NB4 (cell line): ENCODE measurements around the gene XYLT1.
"Not testable (repeated sequence)": the region's sequence is repeated elsewhere in the genome, so short reads cannot be mapped to it uniquely, and the experiment has no call there.

Experiments
- DNase-seq: peaks from one replicate; pipeline ENCODE4 v3.0.0; 2010; ENCODE audit warnings: low read depth
- H3K4me3 ChIP-seq: one replicate; pipeline ENCODE4 v1.5.1; 2011; ENCODE audit warnings: mild to moderate bottlenecking, low read depth, low read length, moderate library complexity
- CTCF ChIP-seq: IDR thresholded peaks from one replicate; pipeline ENCODE4 v1.5.1; 2012; ENCODE audit warnings: low read depth, low read length
- MAX ChIP-seq: IDR thresholded peaks from 2 replicates; pipeline ENCODE4 v1.6.1; 2011; ENCODE audit warnings: low read depth, low read length
- MYC ChIP-seq: IDR thresholded peaks from 2 replicates; pipeline ENCODE4 v1.6.1; 2011; ENCODE audit warnings: low read depth, low read length
- POLR2A ChIP-seq: IDR thresholded peaks from 2 replicates; pipeline ENCODE4 v1.6.1; 2011; ENCODE audit warnings: mild to moderate bottlenecking; ENCODE audit not compliant: insufficient read length; ENCODE audit errors: extremely low read depth

XYLT1 gene

DNA sequence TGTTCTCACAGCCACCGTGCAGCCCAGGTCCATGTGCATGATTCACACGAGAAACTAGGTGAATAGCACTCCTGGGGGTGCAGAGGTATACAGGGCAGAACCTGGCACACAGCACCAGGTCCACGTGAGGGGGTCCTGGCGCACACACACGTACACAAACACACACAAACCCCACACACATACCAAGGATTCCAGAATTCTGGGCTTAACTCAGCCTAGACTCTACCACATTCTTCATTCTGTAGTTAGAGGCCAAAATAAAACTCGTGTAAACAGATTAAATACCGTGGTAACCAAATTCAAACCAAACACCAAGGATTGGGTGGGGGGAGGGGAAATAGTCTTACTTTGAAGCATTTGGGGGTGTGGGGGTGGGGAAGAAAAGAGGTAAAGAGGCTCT, 58.5 kb downstream of the XYLT1 start:
- no peak overlapping the region for H3K4me3 ChIP-seq
- DNase-seq = no peak
- TF ChIP-seq MAX (no peak), MYC (no peak), CTCF (no peak), POLR2A (no peak)

DNA sequence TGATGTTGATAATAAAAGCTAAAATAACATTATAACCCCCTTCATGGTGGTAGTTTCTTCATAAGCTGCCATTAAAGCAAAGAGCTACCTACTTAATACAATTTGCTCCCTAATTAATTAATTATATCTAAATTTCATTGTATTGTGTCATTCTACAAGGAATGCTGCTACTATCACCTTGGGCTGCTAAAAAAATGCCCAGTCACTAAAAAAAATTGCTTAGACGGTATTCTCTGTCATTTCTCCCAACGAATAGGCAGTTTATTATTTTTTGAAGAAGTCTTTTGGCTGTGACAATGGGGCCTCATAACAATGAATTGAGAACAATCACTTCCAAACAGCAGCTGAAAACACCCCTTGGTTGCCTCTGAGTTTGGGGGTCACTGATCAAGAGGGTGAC, 59.5 kb downstream of the XYLT1 start:
- H3K4me3 ChIP-seq = no peak overlapping the region
- no peak for DNase-seq
- TF ChIP-seq POLR2A (no peak), MAX (no peak), CTCF (no peak), MYC (no peak)

- not testable (repeated sequence) for DNase-seq, H3K4me3 ChIP-seq
These were observed 60.4 kb downstream of the XYLT1 start for GRCh38 chr16:17410316-17410715.

DNA sequence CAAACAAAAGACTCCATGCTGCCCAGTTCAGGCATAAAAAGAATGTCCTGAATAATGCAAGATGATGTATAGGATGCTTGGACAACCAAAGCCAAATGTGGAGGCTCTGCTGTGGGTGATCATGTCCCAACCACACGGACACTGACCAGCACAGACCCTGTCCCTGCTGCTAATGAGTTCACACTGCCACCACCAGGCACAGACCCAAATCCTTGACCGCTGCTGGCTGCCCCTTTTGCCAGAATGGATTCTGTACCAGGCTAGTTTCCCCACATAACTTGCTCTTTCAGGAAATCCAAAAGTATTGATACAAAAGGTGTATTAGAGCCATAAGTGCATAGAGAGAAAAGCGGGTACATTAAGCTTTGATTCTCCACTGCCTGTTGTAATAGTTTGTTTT, 60.9 kb downstream of the XYLT1 start:
- TF ChIP-seq MYC (no peak), MAX (no peak), CTCF (no peak), POLR2A (no peak)
- no peak for DNase-seq
- H3K4me3 ChIP-seq = no peak overlapping the region

DNA sequence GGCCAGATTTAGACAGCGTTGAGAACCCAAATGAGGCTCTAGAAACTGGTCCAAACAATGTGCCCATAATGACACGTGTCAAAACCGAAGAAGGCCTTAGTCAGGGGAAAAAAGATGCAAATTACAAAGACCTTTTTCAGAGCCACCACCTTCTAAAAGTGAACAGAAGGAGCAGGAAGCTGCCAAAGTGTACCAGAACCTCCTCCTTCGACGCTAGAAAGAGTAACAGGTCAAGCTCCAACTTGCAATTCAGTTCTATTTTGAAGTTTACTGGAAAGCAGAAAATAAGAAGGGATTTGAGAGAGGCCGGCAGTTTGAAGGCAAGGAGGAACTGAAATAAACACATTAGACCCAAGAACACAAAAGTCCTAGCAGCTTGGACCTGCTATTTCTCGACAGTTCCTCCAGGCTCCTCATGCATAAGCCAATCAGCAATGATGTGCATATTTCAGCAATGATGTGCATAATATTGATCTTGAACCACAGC, 61.8 kb downstream of the XYLT1 start:
- no peak for DNase-seq

DNA sequence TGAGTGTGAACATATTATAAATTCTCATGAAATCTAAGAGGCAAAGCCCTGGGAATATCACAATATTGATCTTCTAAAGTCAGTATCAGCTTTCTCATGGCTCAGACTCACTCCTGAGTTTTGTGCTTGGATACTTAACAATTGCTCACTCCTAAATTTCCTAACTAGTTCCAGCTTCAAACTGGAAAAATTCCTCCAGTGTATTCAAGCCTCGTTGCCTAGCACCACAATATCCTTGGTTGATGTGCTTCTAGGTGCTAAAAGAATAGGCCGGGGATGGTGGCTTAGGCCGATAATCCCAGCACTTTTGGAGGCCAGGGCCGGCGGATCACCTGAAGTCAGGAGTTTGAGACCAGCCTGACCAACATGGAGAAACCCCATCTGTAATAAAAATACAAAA, 62.5 kb downstream of the XYLT1 start:
- TF ChIP-seq MAX = no peak
- no peak for TF ChIP-seq POLR2A
- TF ChIP-seq CTCF = no peak
- no peak for TF ChIP-seq MYC
- no peak overlapping the region for H3K4me3 ChIP-seq
- no peak for DNase-seq

More for the DNA sequence above, 61.8 kb downstream of the XYLT1 start:
- H3K4me3 ChIP-seq = no peak overlapping the region
- TF ChIP-seq CTCF (no peak), MYC (no peak), POLR2A (no peak), MAX (no peak)

GRCh38 chr16:17407321-17407720, 63.4 kb downstream of the XYLT1 start:
- TF ChIP-seq CTCF (no peak), MYC (no peak), MAX (no peak), POLR2A (no peak)
- no peak for DNase-seq
- no peak overlapping the region for H3K4me3 ChIP-seq
